Astrocyte (in vitro differentiated cells and primary cell): ENCODE data around the gene MFSD6.

Experiments used
- EZH2 ChIP-seq: IDR thresholded peaks from 2 replicates; pipeline ENCODE4 v1.6.1; 2012; ENCODE audit warnings: mild to moderate bottlenecking, low read length, inconsistent platforms; ENCODE audit not compliant: insufficient read depth
- TF ChIP-seq, protein P1 (sequence below): IDR thresholded peaks from 2 replicates; pipeline ENCODE4 v1.5.1; 2011; ENCODE audit warnings: low read depth, mild to moderate bottlenecking, inconsistent platforms, low read length, moderate library complexity; ENCODE audit not compliant: insufficient read depth

DNA sequence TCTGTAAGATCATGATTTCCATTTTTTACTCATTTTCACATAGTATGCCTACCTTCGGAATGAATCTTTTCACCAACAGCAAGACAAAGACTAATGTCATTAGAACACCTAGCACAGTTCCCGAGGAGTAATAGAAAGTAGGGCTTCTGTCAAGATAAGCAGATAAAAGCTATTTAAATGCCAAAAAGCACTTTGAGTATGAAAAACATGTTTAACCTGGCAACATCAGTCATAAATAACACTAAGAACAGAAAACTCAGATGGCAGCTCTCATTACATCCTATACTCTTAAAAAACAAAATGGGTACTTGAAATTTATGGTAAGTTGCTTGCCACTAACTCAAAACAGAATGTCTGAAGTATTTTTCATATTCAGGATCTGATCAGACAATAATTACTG, 109.3 kb downstream of the MFSD6 start:
- TF ChIP-seq, protein P1, sequence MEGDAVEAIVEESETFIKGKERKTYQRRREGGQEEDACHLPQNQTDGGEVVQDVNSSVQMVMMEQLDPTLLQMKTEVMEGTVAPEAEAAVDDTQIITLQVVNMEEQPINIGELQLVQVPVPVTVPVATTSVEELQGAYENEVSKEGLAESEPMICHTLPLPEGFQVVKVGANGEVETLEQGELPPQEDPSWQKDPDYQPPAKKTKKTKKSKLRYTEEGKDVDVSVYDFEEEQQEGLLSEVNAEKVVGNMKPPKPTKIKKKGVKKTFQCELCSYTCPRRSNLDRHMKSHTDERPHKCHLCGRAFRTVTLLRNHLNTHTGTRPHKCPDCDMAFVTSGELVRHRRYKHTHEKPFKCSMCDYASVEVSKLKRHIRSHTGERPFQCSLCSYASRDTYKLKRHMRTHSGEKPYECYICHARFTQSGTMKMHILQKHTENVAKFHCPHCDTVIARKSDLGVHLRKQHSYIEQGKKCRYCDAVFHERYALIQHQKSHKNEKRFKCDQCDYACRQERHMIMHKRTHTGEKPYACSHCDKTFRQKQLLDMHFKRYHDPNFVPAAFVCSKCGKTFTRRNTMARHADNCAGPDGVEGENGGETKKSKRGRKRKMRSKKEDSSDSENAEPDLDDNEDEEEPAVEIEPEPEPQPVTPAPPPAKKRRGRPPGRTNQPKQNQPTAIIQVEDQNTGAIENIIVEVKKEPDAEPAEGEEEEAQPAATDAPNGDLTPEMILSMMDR: no peak
- no peak for TF ChIP-seq EZH2
